Measurements from ENCODE around the gene ENO3.
"Not testable (repeated sequence)": the region's sequence is repeated elsewhere in the genome, so short reads cannot be mapped to it uniquely, and the experiment has no call there.

The ENO3 gene

GRCh38 chr17:4950746-4951204, at the start of gene ENO3:
ENO3 (plus strand) TSS chr17:4951119; CDS start chr17:4951830, 711 bp downstream.
- H3K4me3 ChIP-seq (ENCODE audit: low read length): peak within 1 kb of the TSS; percentile 45
- no peak for TF ChIP-seq CTCF (conservative IDR thresholded peaks at IDR 0.05; ENCODE audit: low read depth, low read length)
- DNase-seq (ENCODE audit: low read depth): no peak

GRCh38 chr17:4901648-4902344, 49.1 kb upstream of the ENO3 start:
- DNase-seq (ENCODE audit: low read depth): no peak
- no peak for TF ChIP-seq CTCF (conservative IDR thresholded peaks at IDR 0.05; ENCODE audit: low read depth, low read length)
- H3K4me3 ChIP-seq (ENCODE audit: low read length): no peak overlapping the region

GRCh38 chr17:4902540-4902939, 48.4 kb upstream of the ENO3 start:
- DNase-seq (ENCODE audit: low read depth): no peak
- no peak overlapping the region for H3K4me3 ChIP-seq (ENCODE audit: low read length)
- TF ChIP-seq CTCF (conservative IDR thresholded peaks at IDR 0.05; ENCODE audit: low read depth, low read length): no peak

- H3K4me3 ChIP-seq (ENCODE audit: low read length): no peak within 1 kb of the TSS
- TF ChIP-seq CTCF (conservative IDR thresholded peaks at IDR 0.05; ENCODE audit: low read depth, low read length): peak; percentile 84
- no peak for DNase-seq (ENCODE audit: low read depth)
These were observed 47.7 kb upstream of the ENO3 start, which contains the start of gene CHRNE for GRCh38 chr17:4903051-4903818. CHRNE (minus strand) TSS chr17:4903098; CDS start chr17:4903063, 35 bp downstream.

GRCh38 chr17:4906642-4907041, 44.3 kb upstream of the ENO3 start:
- not testable (repeated sequence) for DNase-seq (ENCODE audit: low read depth); H3K4me3 ChIP-seq (ENCODE audit: low read length)

- no peak for TF ChIP-seq CTCF (conservative IDR thresholded peaks at IDR 0.05; ENCODE audit: low read depth, low read length)
- DNase-seq (ENCODE audit: low read depth): no peak
These were observed 42.6 kb upstream of the ENO3 start for GRCh38 chr17:4908301-4908700.

GRCh38 chr17:4908711-4909496, 42.0 kb upstream of the ENO3 start:
- DNase-seq (ENCODE audit: low read depth): peak; percentile 62
- no peak overlapping the region for H3K4me3 ChIP-seq (ENCODE audit: low read length)
- TF ChIP-seq CTCF (conservative IDR thresholded peaks at IDR 0.05; ENCODE audit: low read depth, low read length): peak; percentile 87

More at GRCh38 chr17:4908301-4908700, 42.6 kb upstream of the ENO3 start:
- H3K4me3 ChIP-seq (ENCODE audit: low read length): no peak overlapping the region

Measured in retinal pigment epithelial cell (primary cell).